NCI-H146 treated with DMSO at 0.1 percent for 48 hours (cell line): ENCODE measurements around the gene LYSMD2.
A peak's percentile ranks its signal among the peaks of the same experiment; 100 is the strongest.
"Not testable (repeated sequence)": the region's sequence is repeated elsewhere in the genome, so short reads cannot be mapped to it uniquely, and the experiment has no call there.

ENCODE experiments used
- DNase-seq: peaks from one replicate; lab custom pipeline; 2025; ENCODE audit not compliant: unreplicated experiment; lab: John Stamatoyannopoulos, UW

The LYSMD2 gene, protein sequence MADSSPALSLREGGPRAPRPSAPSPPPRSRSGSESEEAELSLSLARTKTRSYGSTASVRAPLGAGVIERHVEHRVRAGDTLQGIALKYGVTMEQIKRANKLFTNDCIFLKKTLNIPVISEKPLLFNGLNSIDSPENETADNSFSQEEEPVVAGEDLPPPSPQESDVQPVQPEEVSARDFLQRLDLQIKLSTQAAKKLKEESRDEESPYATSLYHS

GRCh38 chr15:51737522-51738305 is at the start of gene LYSMD2:
Gene LYSMD2, minus strand, starts transcription at chr15:51737655. Its CDS starts 33 bp downstream, at chr15:51737622.
- DNase-seq: peak; percentile 10

GRCh38 chr15:51787130-51787529 is 49.7 kb upstream of the LYSMD2 start:
- DNase-seq: not testable (repeated sequence)

- no peak for DNase-seq
These were observed 46.5 kb upstream of the LYSMD2 start for GRCh38 chr15:51783967-51784366.

- DNase-seq: no peak
These were observed 45.0 kb upstream of the LYSMD2 start for GRCh38 chr15:51782357-51782896.

- no peak for DNase-seq
These were observed 44.1 kb upstream of the LYSMD2 start for GRCh38 chr15:51781506-51781905.

- no peak for DNase-seq
These were observed 43.2 kb upstream of the LYSMD2 start for GRCh38 chr15:51780636-51781035.

DNA sequence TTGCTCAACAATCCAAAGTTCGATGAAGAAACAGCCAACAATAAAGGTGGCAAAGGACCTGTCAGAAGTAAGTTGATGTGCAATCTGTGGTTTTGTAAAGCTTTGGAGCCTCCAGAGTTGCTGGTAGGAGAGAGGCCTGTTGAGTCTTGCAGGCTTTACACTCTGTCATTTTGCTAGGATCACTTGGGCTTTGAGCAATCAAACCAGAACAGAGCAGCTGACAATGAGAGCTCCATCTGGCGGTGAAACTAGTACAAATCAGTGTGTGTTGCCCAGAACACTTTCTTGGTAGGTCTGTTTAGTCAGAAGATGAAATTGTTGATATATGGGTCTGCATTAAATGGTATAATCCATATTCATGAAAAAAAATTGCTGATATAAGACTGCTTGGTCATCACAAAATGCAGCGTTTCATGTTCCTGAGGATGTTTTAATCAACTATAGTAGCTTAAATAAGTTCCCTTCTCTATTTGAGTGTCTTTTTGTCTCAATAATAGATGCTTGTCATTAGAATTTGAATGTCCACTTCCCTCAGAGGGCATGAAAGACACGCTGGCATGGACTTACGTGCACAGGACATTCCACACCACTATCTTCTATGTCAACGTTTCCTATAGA is 39.6 kb upstream of the LYSMD2 start:
- peak; percentile 32 for DNase-seq

DNA sequence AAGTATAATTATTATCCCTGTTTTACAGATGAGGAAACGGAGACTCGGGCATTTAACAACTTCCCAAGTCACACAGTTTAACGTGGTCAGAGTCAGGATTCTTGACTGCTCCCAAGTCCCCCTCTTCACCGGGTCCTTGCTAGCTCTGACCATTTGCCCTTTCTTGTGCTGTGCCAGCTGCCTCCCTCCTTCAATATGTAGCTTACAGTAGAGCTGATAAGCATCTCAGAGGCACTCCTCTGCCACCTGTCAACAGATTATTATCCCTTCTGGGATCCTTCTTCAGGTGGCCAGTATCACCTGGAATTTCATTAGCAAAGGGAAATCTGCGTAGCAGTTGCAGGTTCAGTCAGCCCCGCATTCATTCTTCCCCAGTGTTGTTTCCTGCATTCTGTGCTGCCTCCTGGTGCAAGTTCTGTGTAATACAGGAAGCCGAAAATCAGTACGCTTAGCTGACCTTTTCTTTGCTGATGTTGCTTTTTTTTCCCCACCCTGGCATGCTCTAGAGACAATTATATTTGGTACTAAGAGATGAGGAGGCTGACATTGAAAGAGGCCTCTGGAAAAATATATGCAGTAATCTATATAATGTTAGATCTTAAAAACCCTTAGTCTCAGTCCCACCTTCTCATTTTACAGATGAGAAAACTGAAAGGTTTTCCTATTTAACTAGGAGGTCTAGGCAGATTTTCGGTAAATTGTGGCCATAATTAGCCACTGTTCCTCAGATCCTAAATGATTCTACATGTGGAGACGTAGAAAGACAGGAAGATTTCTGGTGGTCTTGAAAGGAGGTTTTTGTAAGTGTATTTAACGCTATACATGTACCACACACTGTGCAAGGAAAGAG is 38.7 kb upstream of the LYSMD2 start:
- DNase-seq: no peak

GRCh38 chr15:51774916-51775315 is 37.5 kb upstream of the LYSMD2 start:
- no peak for DNase-seq

GRCh38 chr15:51771773-51772172 is 34.3 kb upstream of the LYSMD2 start:
- DNase-seq: peak; percentile 61

DNA sequence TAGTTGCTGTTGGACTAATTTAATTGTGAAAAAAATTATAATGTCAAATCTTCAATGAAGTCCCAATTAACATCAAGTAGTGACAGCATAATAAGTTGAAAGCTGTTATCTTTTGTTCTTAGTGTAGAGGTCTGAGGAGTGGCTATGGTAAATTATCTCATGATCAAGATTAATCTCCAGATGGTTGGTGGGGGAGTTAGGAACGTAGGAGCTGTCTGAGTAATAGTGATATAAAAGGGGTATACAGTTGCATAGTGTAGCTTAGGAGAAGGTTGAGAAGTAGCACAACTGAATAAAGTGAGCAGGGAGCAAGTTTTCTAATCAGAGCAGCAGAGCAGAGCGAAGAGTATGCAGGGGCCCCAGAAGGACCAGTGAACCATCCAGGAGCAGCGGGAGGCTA is 33.4 kb upstream of the LYSMD2 start:
- no peak for DNase-seq

- no peak for DNase-seq
These were observed 30.6 kb upstream of the LYSMD2 start for GRCh38 chr15:51768018-51768417.

- DNase-seq: no peak
These were observed 28.9 kb upstream of the LYSMD2 start for GRCh38 chr15:51766341-51766740.

DNA sequence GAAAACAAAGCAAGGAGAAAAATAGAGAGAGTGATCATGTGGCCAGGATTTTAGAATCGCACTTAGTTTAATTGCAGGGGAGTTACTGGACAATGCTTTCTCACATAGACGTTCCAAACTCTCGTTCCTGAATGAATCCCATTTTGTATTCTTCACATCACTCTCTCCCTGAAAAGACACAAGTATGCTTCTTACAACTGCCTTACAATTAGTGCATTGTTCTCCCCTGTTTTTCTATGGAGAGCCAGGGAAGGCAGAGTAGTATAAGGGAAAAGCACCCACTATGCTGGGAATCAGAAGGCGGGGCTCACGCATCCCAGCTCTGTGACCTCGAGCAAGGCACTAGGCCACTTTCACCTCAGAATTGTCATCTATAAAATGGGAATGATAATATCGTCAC is 28.3 kb upstream of the LYSMD2 start:
- DNase-seq: no peak

GRCh38 chr15:51760805-51761204 is 23.4 kb upstream of the LYSMD2 start:
- no peak for DNase-seq

- DNase-seq: peak; percentile 9
These were observed 22.2 kb upstream of the LYSMD2 start for GRCh38 chr15:51759557-51760070.

DNA sequence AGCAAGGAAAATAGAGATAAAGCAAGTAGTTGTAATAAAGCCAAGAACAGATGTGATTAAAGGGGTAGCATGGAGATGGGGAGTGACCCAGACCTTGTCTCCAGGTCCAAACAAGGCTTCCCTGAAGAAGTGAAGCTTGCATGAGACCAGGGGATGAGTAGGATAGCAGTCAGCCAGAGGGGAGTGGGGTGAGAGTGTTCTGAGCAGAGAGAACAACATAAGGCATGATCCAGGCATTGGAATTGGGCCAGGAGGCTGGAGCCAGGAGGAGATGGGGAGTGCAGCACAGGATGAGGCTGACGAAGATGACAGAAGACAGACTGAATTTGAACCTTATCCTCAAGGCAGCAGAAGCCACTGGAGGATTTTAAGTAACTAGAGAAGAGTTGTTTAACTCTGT is 21.2 kb upstream of the LYSMD2 start:
- DNase-seq: no peak

DNA sequence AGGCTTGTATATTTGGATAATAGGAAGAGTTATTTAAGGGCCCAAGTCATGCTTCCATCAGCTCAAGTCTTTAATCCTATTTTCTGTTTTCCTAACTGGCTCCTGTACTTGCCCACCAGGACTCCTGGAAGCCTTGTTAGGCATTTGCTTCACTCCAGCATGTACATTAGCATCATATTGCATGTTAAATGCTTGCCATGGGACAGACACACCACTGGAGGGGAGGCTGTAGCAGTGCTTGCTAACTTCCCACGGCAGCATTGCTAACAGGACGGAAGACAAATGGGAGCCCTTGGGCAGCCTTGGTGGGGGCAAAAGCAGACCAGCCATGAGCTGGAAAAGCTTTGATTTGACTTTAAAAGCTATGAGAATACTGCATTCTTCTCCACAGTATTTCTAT is 20.0 kb upstream of the LYSMD2 start:
- DNase-seq: no peak

DNA sequence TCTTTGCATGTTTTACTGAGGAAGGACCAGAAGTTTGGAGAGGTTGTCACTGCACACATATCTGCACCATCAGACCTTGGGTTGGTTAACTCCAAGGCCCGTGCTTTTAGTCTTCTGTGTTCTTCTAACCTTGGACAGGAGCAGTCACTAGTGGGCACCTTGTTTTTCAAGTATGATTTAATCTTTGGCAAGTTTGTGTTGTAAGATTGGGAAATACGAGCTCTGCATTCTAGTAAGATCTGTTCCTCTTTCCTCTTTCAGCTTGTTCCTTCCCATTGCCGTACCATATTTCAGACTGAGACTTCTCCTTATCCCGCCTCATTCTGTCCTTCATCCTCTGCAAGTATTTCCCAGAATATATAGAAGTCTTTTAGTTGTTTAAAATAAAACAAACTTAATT is 19.0 kb upstream of the LYSMD2 start:
- no peak for DNase-seq

DNA sequence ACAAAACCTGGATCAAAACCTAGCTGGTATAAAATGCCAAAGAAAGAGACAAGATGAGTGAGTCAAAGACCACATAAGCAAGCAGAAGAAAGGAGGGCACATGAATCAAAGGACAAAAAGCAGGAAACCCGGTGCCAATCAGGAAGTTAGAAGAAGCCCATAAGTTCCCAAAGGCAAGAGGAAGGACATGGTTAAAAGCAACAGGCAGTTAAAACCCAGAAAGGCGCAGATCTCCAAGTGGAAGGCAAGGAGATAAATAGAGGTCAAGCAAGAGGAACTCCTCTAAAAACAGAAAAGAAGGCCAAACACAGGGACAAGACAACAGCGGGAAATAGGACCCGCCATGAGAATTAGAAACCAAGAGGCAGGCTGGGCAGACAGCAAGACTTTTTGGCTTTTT is 18.3 kb upstream of the LYSMD2 start:
- DNase-seq: no peak

GRCh38 chr15:51754267-51754666 is 16.8 kb upstream of the LYSMD2 start:
- no peak for DNase-seq
